AML-193 (cell line): ENCODE measurements around the gene SCMH1.
"Not testable (repeated sequence)": the region's sequence is repeated elsewhere in the genome, so short reads cannot be mapped to it uniquely, and the experiment has no call there.

ENCODE experiments used
- DNase-seq, 2 experiments: peaks; one replicate each; lab custom pipeline; 2025; lab: John Stamatoyannopoulos, UW

The SCMH1 gene

GRCh38 chr1:41152622-41153044 is 89.5 kb downstream of the SCMH1 start:
- DNase-seq = no peak

- DNase-seq = no peak
These were observed 90.3 kb downstream of the SCMH1 start for GRCh38 chr1:41151846-41152245.

- DNase-seq = no peak
These were observed 92.5 kb downstream of the SCMH1 start for GRCh38 chr1:41149570-41149969.

GRCh38 chr1:41144285-41144684 is 97.8 kb downstream of the SCMH1 start:
- no peak for DNase-seq

GRCh38 chr1:41138549-41138948 is 103.6 kb downstream of the SCMH1 start:
- no peak for DNase-seq

- no peak for DNase-seq
These were observed 106.7 kb downstream of the SCMH1 start for GRCh38 chr1:41135196-41135947.

GRCh38 chr1:41134325-41134724 is 107.8 kb downstream of the SCMH1 start:
- DNase-seq = not testable (repeated sequence)

GRCh38 chr1:41122851-41123518 is 119.1 kb downstream of the SCMH1 start:
- DNase-seq = peak in 1 of 2 experiments; percentile 14

- DNase-seq = no peak
These were observed 120.0 kb downstream of the SCMH1 start for GRCh38 chr1:41122148-41122547.

- no peak for DNase-seq
These were observed 123.5 kb downstream of the SCMH1 start for GRCh38 chr1:41118645-41119044.

- not testable (repeated sequence) for DNase-seq
These were observed 124.9 kb downstream of the SCMH1 start for GRCh38 chr1:41117241-41117640.

GRCh38 chr1:41110736-41111135 is 131.4 kb downstream of the SCMH1 start:
- DNase-seq = no peak

- no peak for DNase-seq
These were observed 131.8 kb downstream of the SCMH1 start for GRCh38 chr1:41110286-41110685.

- DNase-seq = peak; percentile 80 to 86
These were observed 132.6 kb downstream of the SCMH1 start for GRCh38 chr1:41109310-41110197.

GRCh38 chr1:41108696-41109275 is 133.3 kb downstream of the SCMH1 start:
- peak; percentile 8 to 25 for DNase-seq

GRCh38 chr1:41103766-41104165 is 138.3 kb downstream of the SCMH1 start:
- no peak for DNase-seq

- no peak for DNase-seq
These were observed 139.5 kb downstream of the SCMH1 start for GRCh38 chr1:41102653-41103052.

GRCh38 chr1:41101950-41102607 is 140.0 kb downstream of the SCMH1 start:
- no peak for DNase-seq

GRCh38 chr1:41101076-41101475 is 141.0 kb downstream of the SCMH1 start:
- DNase-seq = no peak

- DNase-seq = no peak
These were observed 141.9 kb downstream of the SCMH1 start for GRCh38 chr1:41100170-41100569.

GRCh38 chr1:41098730-41099460 is 143.2 kb downstream of the SCMH1 start:
- DNase-seq = no peak
